ENCODE results near the gene RNF227.

The RNF227 gene

GRCh38 chr17:7882068-7882467, 34.0 kb downstream of the RNF227 start:
- peaks cover 6% of the 10 kb centered on the region for H3K36me3 Mint-ChIP-seq (ENCODE audit: low read depth)
- H3K27me3 Mint-ChIP-seq (ENCODE audit: low read depth), result no peaks in the 10 kb centered on the region
- H3K4me1 Mint-ChIP-seq, result no peaks in the 10 kb centered on the region
- H3K27ac Mint-ChIP-seq, result no peak overlapping the region
- TF ChIP-seq CTCF (IDR thresholded peaks at IDR 0.05; ENCODE audit: unreplicated experiment in 3 of 3), result no peak
- H3K4me3 Mint-ChIP-seq, result no peak overlapping the region
- H3K9me3 Mint-ChIP-seq, result no peaks in the 10 kb centered on the region

DNA sequence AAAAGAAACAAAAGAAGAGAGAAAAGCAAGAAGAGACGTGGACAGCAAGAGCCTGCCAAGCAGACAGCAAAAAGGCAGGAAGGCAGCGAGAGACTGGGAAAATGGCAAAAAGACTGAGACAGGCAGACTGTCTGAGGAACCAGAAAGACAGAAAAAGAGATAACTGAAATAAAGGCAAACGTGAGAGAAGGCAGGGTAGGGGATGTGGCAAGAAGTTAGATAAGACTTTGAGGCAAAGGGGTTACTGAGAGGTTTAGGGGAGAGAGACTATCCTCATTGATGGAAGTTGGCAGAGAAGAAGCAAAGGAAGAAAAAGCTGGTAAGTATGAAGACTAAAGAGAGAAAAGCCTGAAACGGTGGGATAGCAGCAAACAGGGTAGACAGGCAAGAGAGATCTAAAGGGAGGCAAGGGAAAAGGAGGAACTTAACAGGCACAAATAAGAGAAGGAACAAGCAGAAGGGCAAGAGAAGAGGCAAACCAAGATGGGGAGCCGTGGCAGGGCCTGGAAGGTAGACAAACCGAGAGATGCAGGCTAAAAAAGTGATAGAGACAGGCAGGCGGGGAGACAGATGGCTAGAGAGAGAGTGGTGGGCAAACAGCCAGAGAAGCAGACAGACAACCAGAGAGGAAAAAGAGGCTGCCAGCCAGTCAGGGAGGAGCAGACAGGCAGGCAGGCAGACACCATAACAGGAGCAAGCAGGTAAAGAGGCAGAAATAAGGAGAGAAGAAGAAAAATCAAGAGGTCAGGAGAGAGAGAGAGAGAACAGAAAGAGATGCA, 34.6 kb downstream of the RNF227 start:
- Mint-ChIP-seq H3K4me3 (no peak overlapping the region), H3K4me1 (no peaks in the 10 kb centered on the region), H3K27me3 (ENCODE audit: low read depth) (no peaks in the 10 kb centered on the region), H3K27ac (no peak overlapping the region), H3K36me3 (ENCODE audit: low read depth) (peaks cover 11% of the 10 kb centered on the region), H3K9me3 (no peaks in the 10 kb centered on the region)
- TF ChIP-seq CTCF (IDR thresholded peaks at IDR 0.05; ENCODE audit: unreplicated experiment in 3 of 3), result no peak

GRCh38 chr17:7880076-7880868, 35.8 kb downstream of the RNF227 start:
- no peaks in the 10 kb centered on the region for H3K9me3 Mint-ChIP-seq
- peaks cover 22% of the 10 kb centered on the region for H3K36me3 Mint-ChIP-seq (ENCODE audit: low read depth)
- no peak for TF ChIP-seq CTCF (IDR thresholded peaks at IDR 0.05; ENCODE audit: unreplicated experiment in 3 of 3)
- no peaks in the 10 kb centered on the region for H3K27me3 Mint-ChIP-seq (ENCODE audit: low read depth)
- no peaks in the 10 kb centered on the region for H3K4me1 Mint-ChIP-seq
- no peak overlapping the region for H3K4me3 Mint-ChIP-seq
- H3K27ac Mint-ChIP-seq, result no peak overlapping the region

GRCh38 chr17:7878234-7878633, 37.9 kb downstream of the RNF227 start:
- Mint-ChIP-seq H3K9me3 (no peaks in the 10 kb centered on the region), H3K36me3 (ENCODE audit: low read depth) (peaks cover 33% of the 10 kb centered on the region), H3K4me3 (no peak overlapping the region), H3K4me1 (no peaks in the 10 kb centered on the region), H3K27me3 (ENCODE audit: low read depth) (no peaks in the 10 kb centered on the region), H3K27ac (no peak overlapping the region)
- TF ChIP-seq CTCF (IDR thresholded peaks at IDR 0.05; ENCODE audit: unreplicated experiment in 3 of 3), result no peak

GRCh38 chr17:7875804-7876370, 40.2 kb downstream of the RNF227 start:
- Mint-ChIP-seq H3K9me3 (no peaks in the 10 kb centered on the region), H3K4me3 (no peak overlapping the region), H3K27ac (no peak overlapping the region), H3K36me3 (ENCODE audit: low read depth) (peaks cover 49% of the 10 kb centered on the region), H3K27me3 (ENCODE audit: low read depth) (no peaks in the 10 kb centered on the region), H3K4me1 (no peaks in the 10 kb centered on the region)
- TF ChIP-seq CTCF (IDR thresholded peaks at IDR 0.05; ENCODE audit: unreplicated experiment in 3 of 3), result no peak
